SJCRH30 (cell line): ENCODE results near the gene BEST2. TPM values are rescaled to one million over a fixed set of nuclear protein-coding genes. Genes with fewer than 3 reads are reported as not detected.
"Not testable (repeated sequence)": the region's sequence is repeated elsewhere in the genome, so short reads cannot be mapped to it uniquely, and the experiment has no call there.

Experiments used
- DNase-seq, 2 experiments: peaks; one replicate each; pipeline ENCODE4 v3.0.0-alpha.2; 2015 to 2020
- H3K27ac ChIP-seq: fragments of 250-450 bp; sonication (Bioruptor Pico); 2 replicates; pipeline ENCODE4 v1.5.1; 2020; ENCODE audit warnings: mild to moderate bottlenecking, moderate library complexity
- H3K27me3 ChIP-seq: fragments of 250-450 bp; sonication (Bioruptor Pico); 2 replicates; pipeline ENCODE4 v1.5.1; 2020; ENCODE audit warnings: mild to moderate bottlenecking, moderate library complexity
- H3K36me3 ChIP-seq: fragments of 250-450 bp; sonication (Bioruptor Pico); 2 replicates; pipeline ENCODE4 v1.5.1; 2020; ENCODE audit warnings: mild to moderate bottlenecking, moderate library complexity
- H3K4me1 ChIP-seq: fragments of 250-450 bp; sonication (Bioruptor Pico); 2 replicates; pipeline ENCODE4 v1.5.1; 2020; ENCODE audit warnings: mild to moderate bottlenecking, moderate library complexity
- H3K4me3 ChIP-seq: fragments of 250-450 bp; sonication (Bioruptor Pico); 2 replicates; pipeline ENCODE4 v1.5.1; 2020; ENCODE audit warnings: mild to moderate bottlenecking, moderate library complexity
- H3K9me3 ChIP-seq: fragments of 250-450 bp; sonication (Bioruptor Pico); replicated peaks from 2 replicates; pipeline ENCODE4 v1.5.1; 2020; ENCODE audit warnings: mild to moderate bottlenecking, moderate library complexity
- total RNA-seq: library from RNA; depleted of rRNA; stranded (reverse); fragments of >200 nt; shearing (Covaris generic); gene quantifications from 2 replicates; pipeline ENCODE4 v1.2.3, GENCODE V29; 2014

Gene BEST2
- total RNA-seq, 1 experiment from 2014 or later: 0.04 TPM

- DNase-seq: peak; percentile 100
- Histone ChIP-seq H3K4me1 (peaks cover 2% of the 10 kb centered on the region; the same call in 1 of the 2 replicates), H3K9me3 (no peaks in the 10 kb centered on the region), H3K27ac (peak overlapping the region; percentile 84), H3K36me3 (peaks cover 18% of the 10 kb centered on the region), H3K27me3 (no peaks in the 10 kb centered on the region), H3K4me3 (peak overlapping the region; percentile 78)
These were observed 28.8 kb upstream of the BEST2 start for GRCh38 chr19:12722566-12723380.

GRCh38 chr19:12723381-12723640, 28.3 kb upstream of the BEST2 start:
- H3K27ac ChIP-seq: peak overlapping the region; percentile 84
- peak overlapping the region; percentile 78 for H3K4me3 ChIP-seq
- no peaks in the 10 kb centered on the region for H3K27me3 ChIP-seq
- H3K4me1 ChIP-seq: peaks cover 2% of the 10 kb centered on the region; the same call in 1 of the 2 replicates
- H3K9me3 ChIP-seq: no peaks in the 10 kb centered on the region
- DNase-seq: no peak
- peaks cover 18% of the 10 kb centered on the region for H3K36me3 ChIP-seq

- Histone ChIP-seq H3K4me3 (peak within 1 kb of the TSS; percentile 78), H3K36me3 (peaks cover 14% of the 10 kb centered on the region), H3K27me3 (no peaks in the 10 kb centered on the region), H3K4me1 (peaks cover 2% of the 10 kb centered on the region; the same call in 1 of the 2 replicates), H3K27ac (peak within 1 kb of the TSS; percentile 84), H3K9me3 (no peaks in the 10 kb centered on the region)
- peak; percentile 95 to 96 for DNase-seq
These were observed 27.8 kb upstream of the BEST2 start, which contains the start of gene TNPO2 for GRCh38 chr19:12723641-12724426. Gene TNPO2, minus strand, starts transcription at chr19:12723932. Its CDS starts 2,955 bp downstream, at chr19:12720977.

GRCh38 chr19:12725612-12726011, 26.0 kb upstream of the BEST2 start:
- peaks cover 25% of the 10 kb centered on the region for H3K36me3 ChIP-seq
- H3K27me3 ChIP-seq, H3K9me3 ChIP-seq, DNase-seq, H3K4me3 ChIP-seq, H3K27ac ChIP-seq, H3K4me1 ChIP-seq: not testable (repeated sequence)

GRCh38 chr19:12726988-12727316, 24.6 kb upstream of the BEST2 start:
- no peak for DNase-seq
- H3K27ac ChIP-seq: no peak overlapping the region

GRCh38 chr19:12727745-12728433, 23.7 kb upstream of the BEST2 start:
- Histone ChIP-seq H3K27me3 (no peaks in the 10 kb centered on the region), H3K36me3 (peaks cover 39% of the 10 kb centered on the region), H3K4me3 (no peak overlapping the region), H3K9me3 (no peaks in the 10 kb centered on the region), H3K4me1 (peaks cover 2% of the 10 kb centered on the region; the same call in 1 of the 2 replicates), H3K27ac (no peak overlapping the region)
- DNase-seq: no peak

More at GRCh38 chr19:12726988-12727316, 24.6 kb upstream of the BEST2 start:
- H3K27me3 ChIP-seq: no peaks in the 10 kb centered on the region
- H3K4me3 ChIP-seq: no peak overlapping the region
- peaks cover 37% of the 10 kb centered on the region for H3K36me3 ChIP-seq
- H3K4me1 ChIP-seq: peaks cover 2% of the 10 kb centered on the region; the same call in 1 of the 2 replicates
- H3K9me3 ChIP-seq: no peaks in the 10 kb centered on the region

- Histone ChIP-seq H3K4me1 (peaks cover 3% of the 10 kb centered on the region; the same call in 1 of the 2 replicates), H3K36me3 (peaks cover 39% of the 10 kb centered on the region), H3K9me3 (no peaks in the 10 kb centered on the region), H3K27ac (no peak overlapping the region), H3K4me3 (no peak overlapping the region), H3K27me3 (no peaks in the 10 kb centered on the region)
- DNase-seq: no peak
These were observed 21.5 kb upstream of the BEST2 start for GRCh38 chr19:12730064-12730463.

- Histone ChIP-seq H3K36me3 (peaks cover 39% of the 10 kb centered on the region), H3K9me3 (no peaks in the 10 kb centered on the region), H3K4me3 (no peak overlapping the region), H3K27ac (no peak overlapping the region), H3K4me1 (peaks cover 8% of the 10 kb centered on the region; the same call in 1 of the 2 replicates), H3K27me3 (no peaks in the 10 kb centered on the region)
- DNase-seq: no peak
These were observed 20.3 kb upstream of the BEST2 start for GRCh38 chr19:12731337-12731736.

GRCh38 chr19:12733369-12734214, 18.0 kb upstream of the BEST2 start:
- peaks cover 10% of the 10 kb centered on the region; the same call in 1 of the 2 replicates for H3K4me1 ChIP-seq
- peak; percentile 68 for DNase-seq
- H3K36me3 ChIP-seq: peaks cover 34% of the 10 kb centered on the region

DNA sequence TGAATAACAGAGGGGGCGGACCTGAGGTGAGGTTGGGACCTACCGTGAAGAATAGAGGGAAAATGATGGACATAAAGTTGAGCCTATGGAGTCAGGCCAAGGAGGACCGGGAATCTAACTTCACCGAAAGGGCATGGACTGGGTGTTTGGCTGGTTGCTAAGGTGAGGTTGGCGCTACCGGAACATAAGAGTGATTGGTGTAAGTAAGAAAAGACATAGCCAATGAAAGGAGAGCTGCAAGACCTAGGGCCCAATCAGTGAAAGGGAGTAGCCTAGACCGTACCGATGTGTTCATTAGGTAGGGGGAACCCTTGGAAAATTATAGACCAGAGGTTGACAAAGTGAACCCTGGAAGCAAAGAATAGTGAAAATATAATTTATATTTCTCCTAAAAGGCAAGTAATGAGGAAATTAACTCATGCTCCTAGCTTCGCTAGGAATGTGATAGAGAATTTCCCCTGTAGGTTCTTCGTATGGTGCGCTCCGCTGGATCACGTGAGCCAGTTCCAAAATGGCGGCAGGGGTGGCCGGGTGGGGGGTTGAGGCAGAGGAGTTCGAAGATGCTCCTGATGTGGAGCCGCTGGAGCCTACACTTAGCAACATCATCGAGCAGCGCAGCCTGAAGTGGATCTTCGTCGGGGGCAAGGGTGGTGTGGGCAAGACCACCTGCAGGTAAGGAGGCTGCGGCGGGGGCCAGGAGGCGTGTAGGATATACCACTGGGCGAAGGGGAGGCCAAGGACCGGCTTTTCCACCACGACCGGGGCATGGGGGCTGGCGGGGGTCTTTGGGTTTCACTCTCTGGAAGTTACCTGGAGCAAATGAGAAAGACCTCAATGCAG, 14.4 kb upstream of the BEST2 start, which contains the start of gene GET3:
TSS of gene GET3 (plus strand) at position 503 of the 840 bp plus-strand sequence. CDS start at position 512, 9 bp downstream.
- peak within 1 kb of the TSS; percentile 99 for H3K27ac ChIP-seq
- no peaks in the 10 kb centered on the region for H3K27me3 ChIP-seq
- peaks cover 10% of the 10 kb centered on the region; the same call in 1 of the 2 replicates for H3K4me1 ChIP-seq
- peak; percentile 100 for DNase-seq
- H3K4me3 ChIP-seq: peak within 1 kb of the TSS; percentile 82
- H3K9me3 ChIP-seq: no peaks in the 10 kb centered on the region
- H3K36me3 ChIP-seq: peaks cover 7% of the 10 kb centered on the region

More at GRCh38 chr19:12733369-12734214, 18.0 kb upstream of the BEST2 start:
- Histone ChIP-seq H3K27me3 (no peaks in the 10 kb centered on the region), H3K4me3 (peak overlapping the region; percentile 98), H3K27ac (peak overlapping the region; percentile 92), H3K9me3 (no peaks in the 10 kb centered on the region)

GRCh38 chr19:12737835-12738351, 13.7 kb upstream of the BEST2 start:
- Histone ChIP-seq H3K4me1 (peaks cover 10% of the 10 kb centered on the region; the same call in 1 of the 2 replicates), H3K4me3 (peak overlapping the region; percentile 82), H3K27me3 (no peaks in the 10 kb centered on the region), H3K27ac (peak overlapping the region; percentile 99), H3K36me3 (peaks cover 8% of the 10 kb centered on the region), H3K9me3 (no peaks in the 10 kb centered on the region)
- DNase-seq: no peak

DNA sequence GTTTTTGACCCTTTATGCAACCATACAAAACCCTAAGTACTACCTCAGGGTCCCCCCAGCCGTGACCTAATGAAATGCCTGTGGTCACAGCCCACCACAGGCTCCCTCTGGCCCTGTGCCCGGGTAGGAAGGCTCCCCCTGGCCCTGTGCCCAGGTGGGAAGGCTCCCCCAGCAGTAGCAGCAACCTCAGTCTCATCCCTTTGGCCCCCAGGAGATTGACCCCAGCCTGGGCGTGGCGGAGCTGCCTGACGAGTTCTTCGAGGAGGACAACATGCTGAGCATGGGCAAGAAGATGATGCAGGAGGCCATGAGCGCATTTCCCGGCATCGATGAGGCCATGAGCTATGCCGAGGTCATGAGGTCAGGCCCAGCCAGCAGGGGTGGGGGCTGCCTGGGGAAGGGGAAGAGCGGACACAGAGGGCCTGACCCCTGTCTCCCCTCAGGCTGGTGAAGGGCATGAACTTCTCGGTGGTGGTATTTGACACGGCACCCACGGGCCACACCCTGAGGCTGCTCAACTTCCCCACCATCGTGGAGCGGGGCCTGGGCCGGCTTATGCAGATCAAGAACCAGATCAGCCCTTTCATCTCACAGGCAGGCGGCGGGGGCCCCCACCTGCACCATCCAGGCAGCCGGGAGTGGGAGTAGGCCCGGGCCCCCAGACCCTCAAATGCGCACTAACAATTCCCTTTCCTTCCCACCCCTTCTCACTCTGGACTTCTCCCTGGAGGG, 6.3 kb upstream of the BEST2 start:
- DNase-seq: peak; percentile 92 to 95
- Histone ChIP-seq H3K4me1 (peaks cover 35% of the 10 kb centered on the region), H3K4me3 (no peak overlapping the region), H3K36me3 (peaks cover 20% of the 10 kb centered on the region), H3K27ac (no peak overlapping the region), H3K27me3 (no peaks in the 10 kb centered on the region; the same call in 1 of the 2 replicates), H3K9me3 (no peaks in the 10 kb centered on the region)
